Activated CD8-positive, alpha-beta T cell treated with anti-CD3 and anti-CD28 coated beads for 36 hours (primary cell): ENCODE results near the gene APIP. TPM values are rescaled to one million over a fixed set of nuclear protein-coding genes. Genes with fewer than 3 reads are reported as not detected.

Source experiments
- ATAC-seq: fragments of 200-7000 bp; cut with Tn5 transposase; one replicate; pipeline ENCODE4 v1.10.0; 2021; ENCODE audit warnings: mild to moderate bottlenecking, moderate library complexity
- CTCF ChIA-PET: fragments of 350-600 bp; sonication (Branson Sonifier 250); formaldehyde crosslinking; loops from one replicate; lab custom pipeline; 2021; ENCODE audit warnings: antibody characterized with exemption; lab: Charles Lee
- POLR2A ChIA-PET: fragments of 350-600 bp; sonication (Branson Sonifier 250); formaldehyde crosslinking; loops from one replicate; lab custom pipeline; 2021; ENCODE audit warnings: antibody characterized with exemption; lab: Charles Lee
- DNase-seq: peaks from one replicate; pipeline ENCODE4 v3.0.0-alpha.2; 2020
- H3K27ac Mint-ChIP-seq: one replicate; pipeline ENCODE4 v1.8.0; 2021; ENCODE audit warnings: mild to moderate bottlenecking, mixed read lengths
- H3K27me3 Mint-ChIP-seq: one replicate; pipeline ENCODE4 v1.8.0; 2021; ENCODE audit warnings: mixed read lengths
- H3K36me3 Mint-ChIP-seq: one replicate; pipeline ENCODE4 v1.8.0; 2021; ENCODE audit warnings: low read depth, mixed read lengths
- H3K4me1 Mint-ChIP-seq: one replicate; pipeline ENCODE4 v1.8.0; 2021; ENCODE audit warnings: low read depth, mixed read lengths
- H3K4me3 Mint-ChIP-seq: one replicate; pipeline ENCODE4 v1.8.0; 2021; ENCODE audit warnings: mild to moderate bottlenecking, moderate library complexity, mixed read lengths
- H3K9me3 Mint-ChIP-seq: one replicate; pipeline ENCODE4 v1.8.0; 2021; ENCODE audit warnings: mixed read lengths
- CTCF ChIP-seq: fragments of 200-600 bp; IDR thresholded peaks from one replicate; pipeline ENCODE4 v1.8.0; 2022; ENCODE audit warnings: antibody characterized with exemption, mild to moderate bottlenecking
- intact Hi-C: fragments of 100-400 bp; cut with micrococcal nuclease; formaldehyde crosslinking; loops from one replicate; pipeline ENCODE4 v1.10.0; 2022
- total RNA-seq, 2 experiments: library from RNA; stranded (reverse); gene quantifications; one replicate each; pipeline ENCODE4 v1.2.3, GENCODE V29; 2021

APIP gene
- total RNA-seq, 2 experiments from 2014 or later = 34.4 to 39.0 TPM

GRCh38 chr11:34855754-34856095 lies 60.5 kb downstream of the APIP start:
- Mint-ChIP-seq H3K36me3 (no peaks in the 10 kb centered on the region), H3K27ac (no peak overlapping the region), H3K27me3 (peaks cover 3% of the 10 kb centered on the region), H3K4me3 (no peak overlapping the region), H3K9me3 (no peaks in the 10 kb centered on the region), H3K4me1 (no peaks in the 10 kb centered on the region)
- intact Hi-C loops = no loop called here
- ChIA-PET CTCF (interaction anchor here (1.4 kb wide), 1 partner anchor 11 kb away, joined by 3 read pairs; no protein-coding TSS in a partner anchor), POLR2A (no interaction called here)
- DNase-seq (no peak), ATAC-seq (no peak)
- no peak for TF ChIP-seq CTCF

- ATAC-seq (no peak), DNase-seq (no peak)
- H3K4me1 Mint-ChIP-seq = no peaks in the 10 kb centered on the region
- H3K27ac Mint-ChIP-seq = no peak overlapping the region
- ChIA-PET POLR2A (no interaction called here), CTCF (interaction anchor here (1.4 kb wide), 1 partner anchor 11 kb away, joined by 3 read pairs; no protein-coding TSS in a partner anchor)
- TF ChIP-seq CTCF = no peak
- no peaks in the 10 kb centered on the region for H3K36me3 Mint-ChIP-seq
- no peak overlapping the region for H3K4me3 Mint-ChIP-seq
- peaks cover 3% of the 10 kb centered on the region for H3K27me3 Mint-ChIP-seq
- intact Hi-C loops = no loop called here
- no peaks in the 10 kb centered on the region for H3K9me3 Mint-ChIP-seq
Observed at GRCh38 chr11:34855021-34855753, 61.0 kb downstream of the APIP start.

GRCh38 chr11:34851916-34852315 lies 64.3 kb downstream of the APIP start:
- ATAC-seq (no peak), DNase-seq (no peak)
- TF ChIP-seq CTCF = no peak
- H3K36me3 Mint-ChIP-seq = no peaks in the 10 kb centered on the region
- H3K27ac Mint-ChIP-seq = no peak overlapping the region
- no peaks in the 10 kb centered on the region for H3K4me1 Mint-ChIP-seq
- intact Hi-C loops = no loop called here
- ChIA-PET CTCF (no interaction called here), POLR2A (no interaction called here)
- no peak overlapping the region for H3K4me3 Mint-ChIP-seq
- peaks cover 3% of the 10 kb centered on the region for H3K27me3 Mint-ChIP-seq
- no peaks in the 10 kb centered on the region for H3K9me3 Mint-ChIP-seq

GRCh38 chr11:34850334-34850733 lies 65.8 kb downstream of the APIP start:
- H3K27ac Mint-ChIP-seq = no peak overlapping the region
- intact Hi-C loops = no loop called here
- ChIA-PET POLR2A (no interaction called here), CTCF (no interaction called here)
- peaks cover 4% of the 10 kb centered on the region for H3K27me3 Mint-ChIP-seq
- no peak for TF ChIP-seq CTCF
- DNase-seq (no peak), ATAC-seq (no peak)
- H3K4me3 Mint-ChIP-seq = no peak overlapping the region
- no peaks in the 10 kb centered on the region for H3K9me3 Mint-ChIP-seq
- H3K4me1 Mint-ChIP-seq = no peaks in the 10 kb centered on the region
- no peaks in the 10 kb centered on the region for H3K36me3 Mint-ChIP-seq

- CTCF ChIA-PET = interaction anchor here (1.0 kb wide), 1 partner anchor 51 kb away, joined by 4 read pairs; no protein-coding TSS in a partner anchor
- no peak overlapping the region for H3K4me3 Mint-ChIP-seq
- H3K27ac Mint-ChIP-seq = no peak overlapping the region
- intact Hi-C loops = no loop called here
- no peaks in the 10 kb centered on the region for H3K4me1 Mint-ChIP-seq
- ATAC-seq (no peak), DNase-seq (no peak)
- no peaks in the 10 kb centered on the region for H3K36me3 Mint-ChIP-seq
- POLR2A ChIA-PET = no interaction called here
- peaks cover 6% of the 10 kb centered on the region for H3K27me3 Mint-ChIP-seq
- TF ChIP-seq CTCF = no peak
- no peaks in the 10 kb centered on the region for H3K9me3 Mint-ChIP-seq
Observed at GRCh38 chr11:34846467-34846866, 69.7 kb downstream of the APIP start.
